ENCODE results near the gene PLET1.

DNA sequence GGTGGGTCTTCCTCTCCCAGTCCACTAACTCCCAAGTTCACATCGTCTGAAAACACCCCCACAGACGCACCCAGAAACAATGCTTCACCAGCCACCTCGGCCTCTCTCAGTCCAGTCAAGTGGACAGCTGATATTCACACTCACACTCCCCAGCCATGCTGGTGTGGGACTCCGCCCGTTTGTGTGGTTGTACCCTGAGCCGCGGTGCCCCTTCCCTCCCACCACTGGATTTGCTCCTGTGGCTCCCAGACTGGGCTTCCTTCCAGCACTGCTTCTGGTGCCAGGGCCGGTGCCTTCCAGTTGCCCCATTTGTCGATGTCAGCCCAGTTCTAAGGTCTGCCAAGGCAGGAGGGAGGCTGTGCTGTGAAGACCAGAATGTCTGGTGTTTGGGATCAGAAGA, 37.9 kb upstream of the PLET1 start:
- TF ChIP-seq ZNF780A (CRISPR knock-in tag; IDR thresholded peaks at IDR 0.05) = no peak
- TF ChIP-seq NBN (IDR thresholded peaks at IDR 0.05; ENCODE audit: low read depth) = no peak
- TF ChIP-seq JUND (IDR thresholded peaks at IDR 0.05; ENCODE audit: borderline replicate concordance, low read depth, low read length) = no peak
- TF ChIP-seq JUND (tag; IDR thresholded peaks at IDR 0.05; ENCODE audit: borderline replicate concordance, low read depth, low read length) = no peak
- no peak for TF ChIP-seq SREBF1 (IDR thresholded peaks at IDR 0.05; ENCODE audit: borderline replicate concordance, low read depth, low read length)
- no peak for TF ChIP-seq TFE3 (CRISPR knock-in tag; IDR thresholded peaks at IDR 0.05)
- no peak for TF ChIP-seq SP2 (IDR thresholded peaks at IDR 0.05; ENCODE audit: extremely low read depth, low read depth, low read length, poor library complexity, severe bottlenecking)
- no peak for TF ChIP-seq TARDBP (IDR thresholded peaks at IDR 0.05)
- TF ChIP-seq ATF1 (CRISPR knock-in tag; IDR thresholded peaks at IDR 0.05) = no peak
- TF ChIP-seq ATF1 (tag; IDR thresholded peaks at IDR 0.05) = no peak
- no peak for TF ChIP-seq KLF1 (tag; IDR thresholded peaks at IDR 0.05)
- TF ChIP-seq TAF1 (IDR thresholded peaks at IDR 0.05; ENCODE audit: control insufficient read depth, extremely low read depth, insufficient read depth, low read length, severe bottlenecking) = no peak
- TF ChIP-seq, protein P1, sequence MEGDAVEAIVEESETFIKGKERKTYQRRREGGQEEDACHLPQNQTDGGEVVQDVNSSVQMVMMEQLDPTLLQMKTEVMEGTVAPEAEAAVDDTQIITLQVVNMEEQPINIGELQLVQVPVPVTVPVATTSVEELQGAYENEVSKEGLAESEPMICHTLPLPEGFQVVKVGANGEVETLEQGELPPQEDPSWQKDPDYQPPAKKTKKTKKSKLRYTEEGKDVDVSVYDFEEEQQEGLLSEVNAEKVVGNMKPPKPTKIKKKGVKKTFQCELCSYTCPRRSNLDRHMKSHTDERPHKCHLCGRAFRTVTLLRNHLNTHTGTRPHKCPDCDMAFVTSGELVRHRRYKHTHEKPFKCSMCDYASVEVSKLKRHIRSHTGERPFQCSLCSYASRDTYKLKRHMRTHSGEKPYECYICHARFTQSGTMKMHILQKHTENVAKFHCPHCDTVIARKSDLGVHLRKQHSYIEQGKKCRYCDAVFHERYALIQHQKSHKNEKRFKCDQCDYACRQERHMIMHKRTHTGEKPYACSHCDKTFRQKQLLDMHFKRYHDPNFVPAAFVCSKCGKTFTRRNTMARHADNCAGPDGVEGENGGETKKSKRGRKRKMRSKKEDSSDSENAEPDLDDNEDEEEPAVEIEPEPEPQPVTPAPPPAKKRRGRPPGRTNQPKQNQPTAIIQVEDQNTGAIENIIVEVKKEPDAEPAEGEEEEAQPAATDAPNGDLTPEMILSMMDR (IDR thresholded peaks at IDR 0.05 in 2 of 3, conservative IDR thresholded peaks at IDR 0.05 in 1 of 3; ENCODE audit: insufficient read depth in 2 of 3, low read depth in 1 of 3, low read length in 3 of 3) = no peak
- no peak for TF ChIP-seq JUNB (CRISPR knock-in tag; conservative IDR thresholded peaks at IDR 0.05)
